ENCODE measurements around the gene RAI14. TPM values are rescaled to one million over a fixed set of nuclear protein-coding genes. Genes with fewer than 3 reads are reported as not detected.

Gene RAI14
- total and polyA plus RNA-seq, 4 donors, result 16.7 to 91.5 (median 49.3) TPM

- no peak overlapping the region for H3K27ac ChIP-seq (ENCODE audit: low read depth in 1 of 2, low read length in 1 of 2)
- no peak overlapping the region for H3K9ac ChIP-seq (ENCODE audit: insufficient read depth in 1 of 2, low read length in 2 of 2)
- ATAC-seq (ENCODE audit: insufficient read depth, low FRiP score), result no peak
- H3K9me3 ChIP-seq (ENCODE audit: control insufficient read depth in 4 of 4, insufficient read depth in 3 of 4, low read length in 3 of 4), result no peaks in the 10 kb centered on the region
- no peaks in the 10 kb centered on the region for H3K27me3 ChIP-seq (ENCODE audit: control insufficient read depth in 3 of 3, insufficient read depth in 3 of 3, low read length in 2 of 3)
- peaks cover 0 to 2% (median 0%) of the 10 kb centered on the region in 4 donors for H3K36me3 ChIP-seq (ENCODE audit: control insufficient read depth in 4 of 4, insufficient read depth in 4 of 4, low read length in 4 of 4)
- 72 to 73% methylated on average over 4 of the region's 4 CpGs for WGBS, 2 donors
- no peak for TF ChIP-seq CTCF (IDR thresholded peaks at IDR 0.05; ENCODE audit: control extremely low read depth, extremely low read depth)
- H3K4me3 ChIP-seq, result no peak overlapping the region
- peaks cover 0 to 12% (median 8%) of the 10 kb centered on the region in 5 donors for H3K4me1 ChIP-seq (ENCODE audit: control insufficient read depth in 5 of 5, insufficient read depth in 5 of 5, low read length in 5 of 5)
- DNase-seq, result no peak
Observed at GRCh38 chr5:34660444-34660843, 4.3 kb downstream of the RAI14 start.

- Histone ChIP-seq H3K4me3 (no peak overlapping the region), H3K27ac (ENCODE audit: low read depth in 1 of 2, low read length in 1 of 2) (no peak overlapping the region), H3K4me1 (ENCODE audit: control insufficient read depth in 5 of 5, insufficient read depth in 5 of 5, low read length in 5 of 5) (peaks cover 0 to 7% (median 0%) of the 10 kb centered on the region in 5 donors), H3K9ac (ENCODE audit: insufficient read depth in 1 of 2, low read length in 2 of 2) (no peak overlapping the region), H3K36me3 (ENCODE audit: control insufficient read depth in 4 of 4, insufficient read depth in 4 of 4, low read length in 4 of 4) (peaks cover 0 to 8% (median under 1%) of the 10 kb centered on the region in 4 donors), H3K9me3 (ENCODE audit: control insufficient read depth in 4 of 4, insufficient read depth in 3 of 4, low read length in 3 of 4) (no peaks in the 10 kb centered on the region), H3K27me3 (ENCODE audit: control insufficient read depth in 3 of 3, insufficient read depth in 3 of 3, low read length in 2 of 3) (no peaks in the 10 kb centered on the region)
- no peak for TF ChIP-seq CTCF (IDR thresholded peaks at IDR 0.05; ENCODE audit: control extremely low read depth, extremely low read depth)
- WGBS, 2 donors, result 95 to 97% methylated on average over 7 of the region's 7 CpGs
- no peak for ATAC-seq (ENCODE audit: insufficient read depth, low FRiP score)
- no peak for DNase-seq
Observed at GRCh38 chr5:34663771-34664496, 7.8 kb downstream of the RAI14 start.

DNA sequence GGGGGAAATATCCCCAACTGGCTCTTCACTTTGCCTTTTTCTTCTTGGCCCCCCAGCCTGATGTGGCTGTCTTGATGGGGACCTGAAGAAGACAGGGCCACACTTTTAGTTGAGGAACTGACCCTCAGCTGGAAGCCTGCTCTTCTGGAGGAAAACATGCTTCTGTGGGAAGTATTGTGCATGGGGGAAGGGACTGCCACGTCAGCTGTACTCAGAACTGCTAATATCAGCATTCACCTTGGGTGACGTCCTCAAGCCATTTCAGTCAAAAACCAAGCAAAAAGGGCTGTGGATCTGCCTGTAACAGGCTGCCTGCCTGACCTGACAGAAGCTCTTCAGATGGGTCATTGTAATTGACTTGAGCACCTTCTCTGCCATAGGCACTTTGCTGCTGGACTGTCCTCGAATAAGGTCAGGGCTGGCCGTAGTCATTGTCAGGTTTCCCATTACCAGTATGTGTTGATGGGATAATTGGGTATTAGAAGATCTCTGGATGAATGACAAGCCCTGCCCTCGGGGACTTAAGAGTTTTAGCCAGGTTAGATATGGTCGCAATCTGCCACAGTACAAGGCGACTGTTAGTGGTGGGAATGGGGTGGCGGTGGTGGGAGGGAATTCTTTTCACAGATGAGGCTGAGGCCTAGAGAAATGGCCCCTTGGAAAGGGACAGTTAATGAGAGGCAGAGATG, 10.4 kb downstream of the RAI14 start:
- ATAC-seq (ENCODE audit: insufficient read depth, low FRiP score) (no peak), DNase-seq (no peak)
- no peak overlapping the region for H3K27ac ChIP-seq (ENCODE audit: low read depth in 1 of 2, low read length in 1 of 2)
- no peak overlapping the region for H3K4me3 ChIP-seq
- TF ChIP-seq CTCF (IDR thresholded peaks at IDR 0.05; ENCODE audit: control extremely low read depth, extremely low read depth), result no peak
- H3K4me1 ChIP-seq (ENCODE audit: control insufficient read depth in 5 of 5, insufficient read depth in 5 of 5, low read length in 5 of 5), result peaks cover 0 to 3% (median 2%) of the 10 kb centered on the region in 5 donors
- H3K9ac ChIP-seq (ENCODE audit: insufficient read depth in 1 of 2, low read length in 2 of 2), result no peak overlapping the region
- H3K27me3 ChIP-seq (ENCODE audit: control insufficient read depth in 3 of 3, insufficient read depth in 3 of 3, low read length in 2 of 3), result no peaks in the 10 kb centered on the region
- H3K9me3 ChIP-seq (ENCODE audit: control insufficient read depth in 4 of 4, insufficient read depth in 3 of 4, low read length in 3 of 4), result no peaks in the 10 kb centered on the region
- 93 to 95% methylated on average over 8 of the region's 8 CpGs for WGBS, 2 donors
- H3K36me3 ChIP-seq (ENCODE audit: control insufficient read depth in 4 of 4, insufficient read depth in 4 of 4, low read length in 4 of 4), result peaks cover 0 to 8% (median 0%) of the 10 kb centered on the region in 4 donors

Measured in lung (tissue), 12 donors.